NCI-H446 (cell line): ENCODE results near the gene CACNA1E.

ENCODE experiments used
- DNase-seq, 2 experiments: peaks; one replicate each; lab custom pipeline; 2025; lab: John Stamatoyannopoulos, UW

CACNA1E gene

DNA sequence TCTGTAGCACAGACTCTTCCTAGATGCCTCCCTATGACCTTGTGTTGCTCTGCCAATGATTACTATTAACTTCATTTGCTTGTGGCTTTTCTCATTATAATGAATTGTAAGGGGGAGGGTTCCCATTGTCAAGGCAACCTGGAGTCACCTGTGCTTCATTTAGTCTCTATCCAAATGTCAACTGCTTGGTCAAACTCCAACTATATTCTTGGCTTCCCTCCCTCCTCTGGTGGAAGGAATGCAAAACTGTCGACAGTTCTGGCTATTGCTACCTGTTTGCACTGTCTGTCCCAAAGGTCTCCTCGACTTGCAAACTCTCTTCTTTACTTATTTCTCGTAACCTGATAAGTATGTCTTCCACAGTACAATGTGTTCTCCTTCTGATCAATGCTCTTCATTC, 100.3 kb downstream of the CACNA1E start:
- no peak for DNase-seq

GRCh38 chr1:181587870-181588438, 104.6 kb downstream of the CACNA1E start:
- DNase-seq: no peak

DNA sequence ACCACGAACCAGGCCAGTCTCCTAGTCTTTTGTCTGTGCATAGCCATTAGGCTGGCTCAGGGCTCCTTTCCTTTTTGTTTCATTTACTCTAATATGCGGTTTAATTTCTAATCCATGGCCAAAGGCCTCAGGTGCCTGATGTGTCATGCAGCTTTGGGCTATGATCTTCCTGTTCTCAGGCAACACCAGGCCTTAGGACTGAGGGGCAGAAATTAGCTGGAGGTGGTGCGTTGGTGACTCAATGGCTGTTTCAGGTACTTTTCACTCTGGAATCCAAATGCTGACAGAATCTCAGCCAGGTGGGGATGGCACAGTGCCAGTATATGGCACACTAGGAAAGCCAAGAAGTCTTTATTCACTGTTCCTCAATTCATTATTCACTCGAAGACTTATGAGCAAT, 105.3 kb downstream of the CACNA1E start:
- DNase-seq: no peak

DNA sequence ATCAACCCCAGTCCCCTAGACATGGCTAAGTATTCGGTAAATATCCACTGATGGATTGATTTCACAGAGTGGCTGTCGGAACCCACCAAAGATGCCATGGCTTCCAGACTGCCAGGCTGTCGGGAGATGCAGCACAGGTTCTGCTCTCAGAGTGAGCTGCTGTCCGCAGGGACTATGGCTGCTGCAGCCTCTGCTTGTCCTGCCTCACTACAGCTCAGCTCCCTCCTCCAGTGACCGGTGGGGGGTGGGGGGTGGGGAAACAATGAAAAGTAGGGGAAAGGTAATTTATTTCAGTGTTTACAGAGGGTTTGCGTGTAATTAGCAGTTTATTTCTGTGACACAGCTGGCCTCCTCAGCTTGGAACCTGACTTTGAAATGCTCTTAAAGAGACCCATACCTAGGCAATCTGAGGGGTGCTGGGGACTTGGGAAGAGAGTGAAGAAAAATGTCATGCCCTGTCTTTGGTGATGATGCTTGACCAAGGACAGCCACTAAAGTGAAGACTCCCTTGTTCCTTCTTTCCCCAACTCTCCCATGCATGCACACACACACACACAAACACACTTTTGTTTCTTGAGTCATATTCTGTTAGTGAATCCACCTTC, 109.0 kb downstream of the CACNA1E start:
- no peak for DNase-seq

GRCh38 chr1:181593042-181593441, 109.7 kb downstream of the CACNA1E start:
- DNase-seq: no peak

- DNase-seq: no peak
Observed at GRCh38 chr1:181594553-181594952, 111.2 kb downstream of the CACNA1E start.

DNA sequence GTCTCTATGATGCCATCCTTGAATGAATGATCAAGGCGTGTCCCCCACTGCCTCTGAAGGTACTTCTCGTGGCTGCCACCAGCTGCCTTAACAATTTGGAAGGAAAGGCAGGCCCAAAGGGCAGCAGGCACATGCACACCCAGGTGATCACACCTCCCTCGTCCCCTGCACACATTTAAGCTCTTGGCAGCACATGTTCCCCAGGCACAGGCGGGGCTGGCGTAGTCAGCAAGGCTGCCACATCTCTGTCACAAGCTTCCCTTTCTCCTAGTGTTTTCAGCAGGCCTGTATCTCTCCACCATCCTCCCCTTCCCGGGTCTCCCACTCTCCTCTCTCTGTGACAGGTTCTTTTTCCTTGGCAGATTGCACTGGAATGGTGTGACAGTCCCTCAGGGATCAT, 111.9 kb downstream of the CACNA1E start:
- DNase-seq: no peak

DNA sequence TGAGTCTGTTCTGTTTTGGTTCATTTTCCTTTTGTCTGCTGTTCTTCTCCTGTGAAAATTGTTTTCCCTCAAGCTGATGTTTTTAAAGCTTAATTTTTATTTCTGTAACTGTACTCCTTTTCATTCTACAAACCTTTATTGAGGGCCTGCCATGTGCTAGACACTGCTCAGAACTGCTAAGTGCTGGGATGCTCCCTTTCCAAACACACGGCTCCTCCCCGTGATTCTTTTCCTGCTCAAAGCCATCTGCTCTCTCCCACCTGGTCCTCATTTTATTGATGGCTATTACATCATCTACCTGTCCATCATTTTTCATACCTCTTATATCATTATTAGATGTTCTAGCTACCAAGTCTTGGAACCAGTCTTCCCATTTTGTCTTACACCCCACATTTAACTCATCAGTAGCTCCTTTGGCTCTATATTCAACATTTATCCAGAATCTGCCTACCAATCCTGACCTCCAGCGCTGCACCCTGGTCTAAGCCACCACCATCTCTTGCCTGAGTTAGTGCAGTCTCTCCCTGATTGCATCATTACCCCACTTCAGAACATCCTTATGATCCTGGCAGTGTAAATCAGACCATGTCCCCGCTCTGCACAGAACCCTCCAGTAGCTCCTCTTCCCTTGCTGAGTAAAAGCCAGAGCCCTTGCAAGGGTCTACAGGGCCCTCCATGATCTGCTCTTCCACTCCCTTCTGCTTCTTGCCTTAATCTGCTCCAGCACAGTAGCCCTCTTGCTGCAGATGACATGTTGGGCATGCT, 118.1 kb downstream of the CACNA1E start:
- no peak for DNase-seq

DNA sequence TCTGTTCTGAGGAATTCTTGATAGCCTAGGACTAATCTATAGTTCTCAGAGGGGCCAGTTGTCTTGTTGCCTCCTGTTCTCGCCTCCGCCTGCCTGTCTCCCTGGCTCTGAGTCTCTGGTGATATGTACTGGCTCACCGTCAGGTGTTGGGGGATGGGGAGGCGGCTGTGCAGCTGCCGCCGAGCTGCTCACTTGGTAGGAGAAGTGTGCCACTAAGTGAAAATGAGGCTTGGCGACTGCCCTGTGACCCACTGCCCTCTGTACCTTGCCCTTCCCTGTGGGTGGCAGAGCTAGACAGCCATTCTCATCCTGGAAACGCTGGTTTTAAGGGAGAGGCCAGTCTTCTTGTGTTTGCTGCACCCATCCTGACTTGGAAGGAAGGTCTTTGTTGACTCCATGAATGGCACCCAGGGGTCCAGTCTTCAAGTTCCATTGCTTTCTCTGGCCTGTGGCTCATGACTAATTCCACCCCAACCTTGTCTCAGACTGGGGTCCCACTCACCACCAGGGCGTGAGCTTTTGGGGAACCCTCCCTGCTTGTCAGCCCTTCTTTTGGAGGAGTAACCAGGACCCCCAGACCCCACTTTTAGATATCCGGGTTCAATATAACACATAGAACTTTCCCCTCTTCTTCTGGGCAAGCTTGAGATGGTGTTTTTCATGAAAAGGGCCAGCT, 120.6 kb downstream of the CACNA1E start:
- no peak for DNase-seq

DNA sequence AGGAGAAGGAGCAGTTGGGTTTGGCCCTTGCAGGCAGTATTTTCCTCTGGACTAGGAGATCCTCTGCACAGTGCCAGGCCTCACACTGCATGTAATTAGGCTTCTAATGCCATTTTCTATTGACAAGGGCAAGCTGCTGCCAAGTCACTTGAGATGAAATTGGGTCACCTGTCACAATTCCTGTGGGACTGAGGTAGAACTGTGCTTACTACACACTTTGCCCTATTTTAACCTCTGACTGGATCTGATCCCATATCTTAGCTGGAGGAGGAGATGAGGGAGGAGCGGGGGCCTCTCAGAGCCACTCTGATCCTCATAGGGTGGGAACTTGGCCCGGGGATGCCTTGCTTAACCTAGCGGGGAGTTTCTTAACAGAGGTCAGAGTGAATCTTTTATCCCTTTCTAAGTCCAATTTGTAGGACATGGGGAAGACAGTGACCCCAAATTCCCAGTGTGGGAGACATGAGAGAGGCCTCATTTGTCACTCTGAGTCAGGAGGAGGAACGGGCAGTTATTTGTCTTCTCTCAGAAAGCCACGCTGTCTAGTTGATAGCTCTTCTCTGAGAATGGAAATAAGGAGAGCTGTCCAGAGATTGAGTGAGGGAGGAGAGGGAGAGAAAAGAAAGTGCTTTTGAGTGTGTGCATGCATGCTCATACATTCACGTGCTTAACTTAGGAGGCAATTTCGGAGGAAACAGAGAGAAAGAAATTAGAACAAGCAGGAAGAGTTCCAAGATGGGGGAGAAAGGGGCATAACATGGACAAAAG, 121.3 kb downstream of the CACNA1E start:
- DNase-seq: no peak

- no peak for DNase-seq
Observed at GRCh38 chr1:181607524-181607923, 124.2 kb downstream of the CACNA1E start.

GRCh38 chr1:181608386-181608785, 125.1 kb downstream of the CACNA1E start:
- no peak for DNase-seq

DNA sequence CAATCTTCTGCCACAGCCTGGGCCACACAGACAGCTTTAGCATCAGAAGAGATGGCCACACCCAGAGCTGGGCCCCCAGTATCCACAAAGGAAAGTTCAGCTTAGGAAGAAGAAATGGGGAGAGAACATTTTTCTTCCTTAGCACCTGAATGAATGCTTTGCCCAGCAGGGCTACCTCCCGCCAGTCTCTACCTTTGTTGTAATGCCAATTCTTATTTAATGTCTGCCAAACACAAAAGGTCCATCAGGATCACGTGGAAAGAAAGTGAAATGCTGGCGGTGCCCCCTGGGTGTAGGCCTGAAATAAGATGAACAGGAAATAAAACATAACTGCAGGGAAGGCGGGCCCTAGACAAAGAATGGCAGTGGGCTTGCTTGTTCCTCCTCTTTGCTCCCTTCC, 125.6 kb downstream of the CACNA1E start:
- DNase-seq: no peak

- no peak for DNase-seq
Observed at GRCh38 chr1:181612100-181612499, 128.8 kb downstream of the CACNA1E start.

- no peak for DNase-seq
Observed at GRCh38 chr1:181618559-181618958, 135.2 kb downstream of the CACNA1E start.

GRCh38 chr1:181620183-181620582, 136.9 kb downstream of the CACNA1E start:
- DNase-seq: no peak

GRCh38 chr1:181623850-181624249, 140.5 kb downstream of the CACNA1E start:
- DNase-seq: no peak

- no peak for DNase-seq
Observed at GRCh38 chr1:181626279-181626938, 143.1 kb downstream of the CACNA1E start.

DNA sequence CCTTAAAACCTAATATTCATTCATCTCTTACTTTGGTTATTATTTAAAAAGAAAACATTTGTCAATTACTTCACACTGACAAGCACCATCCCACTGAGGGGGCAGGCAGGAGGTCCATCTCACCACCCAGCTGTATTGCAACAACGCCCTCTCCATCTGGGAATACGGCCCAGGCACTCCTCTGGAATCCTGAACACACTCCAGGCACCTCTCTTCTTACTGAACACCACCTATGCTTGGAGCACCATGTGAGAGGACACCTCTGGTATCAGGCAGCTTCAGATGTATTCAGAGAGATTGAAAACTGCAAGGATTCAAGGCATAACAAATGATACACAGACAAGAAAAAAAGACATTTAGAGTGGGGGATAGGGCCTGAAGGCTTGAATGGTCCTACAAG, 147.1 kb downstream of the CACNA1E start:
- DNase-seq: no peak

DNA sequence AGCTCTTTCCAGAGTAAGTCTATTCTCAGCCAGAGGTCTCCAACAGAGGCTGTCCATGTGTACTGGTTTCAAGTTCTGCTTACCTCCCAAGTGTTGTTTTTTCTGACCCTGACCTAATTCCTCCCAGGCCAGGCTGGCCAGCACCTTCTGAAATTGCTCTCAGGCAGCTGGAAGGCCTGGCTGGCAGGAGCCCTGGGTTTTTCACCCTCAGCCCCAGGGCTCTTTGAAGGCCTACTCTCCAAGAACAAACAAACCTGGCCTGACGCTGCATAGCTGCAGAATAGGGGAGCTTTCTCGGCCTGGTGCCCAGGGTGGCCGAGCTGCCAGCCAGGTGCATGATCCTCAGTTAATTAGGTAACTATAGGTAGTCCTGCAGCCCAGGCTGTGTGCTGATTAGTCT, 147.5 kb downstream of the CACNA1E start:
- DNase-seq: no peak

DNA sequence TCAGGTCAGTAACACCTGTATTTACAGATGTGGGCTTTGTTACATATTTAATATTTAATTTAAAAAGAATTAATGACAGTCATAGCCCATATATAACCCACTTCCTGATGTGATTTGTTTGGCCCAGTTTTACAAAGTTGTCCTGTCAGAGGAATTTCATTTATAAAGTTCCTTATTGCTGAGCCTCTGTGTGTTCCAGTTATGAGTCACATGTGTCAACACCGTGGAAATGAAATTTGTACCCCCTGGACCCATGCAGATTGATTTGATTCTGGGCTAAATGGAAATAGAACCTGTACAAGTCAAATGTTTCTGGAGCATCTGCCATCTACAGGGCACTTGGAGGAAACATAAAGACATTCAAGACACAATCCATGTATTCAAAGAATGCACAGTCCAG, 149.2 kb downstream of the CACNA1E start:
- no peak for DNase-seq

GRCh38 chr1:181632960-181633359, 149.6 kb downstream of the CACNA1E start:
- no peak for DNase-seq
